Measurements from ENCODE around the gene CAMK2N1. TPM values are rescaled to one million over a fixed set of nuclear protein-coding genes. Genes with fewer than 3 reads are reported as not detected.
A peak's percentile ranks its signal among the peaks of the same experiment; 100 is the strongest.

The CAMK2N1 gene
- total and polyA plus RNA-seq, 2 of the 13 experiments (the other 11 are each of a cell fraction or from before 2014, with no cell fraction given) = 38.0 to 38.6 TPM

- BruUV-seq (replicated peaks) = no TSS peak
- peak overlapping the region; percentile 81 for H3K4me2 ChIP-seq (ENCODE audit: low read depth, low read length)
- H3K79me2 ChIP-seq (ENCODE audit: insufficient read depth, low read length) = peaks cover 61% of the 10 kb centered on the region
- peak overlapping the region; percentile 88 for H3K9ac ChIP-seq (ENCODE audit: insufficient read depth, low read depth, low read length)
- WGBS (ENCODE audit: low lambda C conversion rate) = 3% methylated on average over 4 of the region's 4 CpGs
- POLR2A ChIA-PET = interaction anchor here (1.3 to 3.1 kb wide), 5 partner anchors 10 to 154 kb away, joined by 4 to 24 read pairs (median 8); partner anchors contain the start of genes MUL1 and PINK1
- no peaks in the 10 kb centered on the region for H3K36me3 ChIP-seq (replicated peaks in 1 of 2; ENCODE audit: control insufficient read depth in 1 of 2, insufficient read depth in 2 of 2, low read length in 2 of 2)
- H3K4me3 ChIP-seq (replicated peaks in 1 of 3; ENCODE audit: insufficient read depth in 1 of 3, low read depth in 2 of 3, low read length in 3 of 3) = peak overlapping the region; percentile 46 to 70 (median 66)
- no peaks in the 10 kb centered on the region; a peak in 1 of 5 replicates for H3K27me3 ChIP-seq (ENCODE audit: control insufficient read depth in 1 of 2, insufficient read depth in 2 of 2, low read length in 2 of 2)
- DNase-seq (ENCODE audit: low spot score) (no peak), ATAC-seq (no peak), FAIRE-seq (no peak)
- CTCF ChIA-PET (ENCODE audit: low intra/inter-chr PET ratio, low total read pairs) = interaction anchor here (1.5 kb wide), 1 partner anchor 14 kb away, joined by 6 read pairs; no protein-coding TSS in a partner anchor
- peak overlapping the region; percentile 92 for H3K27ac ChIP-seq (ENCODE audit: extremely low read length, insufficient read depth, low read length)
- no peaks in the 10 kb centered on the region; the same call in 1 of the 2 replicates for H4K20me1 ChIP-seq (ENCODE audit: insufficient read depth, low read length)
- no peak overlapping the region for H2AFZ ChIP-seq (ENCODE audit: low read length)
- in situ Hi-C loops (cut with HindIII; ENCODE audit: extremely low pct_ligation_motif_present, low pct_unique_long_range_greater_than_20kb) (loop anchor here (5.0 kb wide), 1 partner anchor 553 kb away; no protein-coding TSS in a partner anchor), intact Hi-C loops (cut with micrococcal nuclease; ENCODE audit: unreplicated experiment) (loop anchor here (1.0 to 5.0 kb wide), 2 partner anchors 11 to 38 kb away; no protein-coding TSS in a partner anchor)
- H3K4me1 ChIP-seq (ENCODE audit: insufficient read depth, low read length) = peaks cover 74% of the 10 kb centered on the region
- H3K9me3 ChIP-seq (ENCODE audit: low read length) = no peaks in the 10 kb centered on the region
- no peak for TF ChIP-seq MZF1 (CRISPR knock-in tag; IDR thresholded peaks at IDR 0.05; ENCODE audit: borderline replicate concordance)
- no peak for TF ChIP-seq PRPF4 (IDR thresholded peaks at IDR 0.05; ENCODE audit: low read depth, low read length, poor library complexity, severe bottlenecking)
- TF ChIP-seq PLRG1 (conservative IDR thresholded peaks at IDR 0.05) = no peak
- no peak for TF ChIP-seq ZNF547 (CRISPR knock-in tag; IDR thresholded peaks at IDR 0.05)
- peak; percentile 65; the same call in 1 of the 2 replicates for TF ChIP-seq ZBTB3 (CRISPR knock-in tag; IDR thresholded peaks at IDR 0.05; ENCODE audit: borderline replicate concordance, low read depth)
- TF ChIP-seq ZNF180 (CRISPR knock-in tag; IDR thresholded peaks at IDR 0.05; ENCODE audit: borderline replicate concordance, low read depth) = no peak
- TF ChIP-seq ZNF782 (CRISPR knock-in tag; IDR thresholded peaks at IDR 0.05; ENCODE audit: borderline replicate concordance) = peak; percentile 66; the same call in 1 of the 2 replicates
- TF ChIP-seq RAD51 (IDR thresholded peaks at IDR 0.05; ENCODE audit: borderline replicate concordance) = no peak
- TF ChIP-seq ZNF205 (CRISPR knock-in tag; IDR thresholded peaks at IDR 0.05) = no peak
- no peak for TF ChIP-seq IRF9 (CRISPR knock-in tag; IDR thresholded peaks at IDR 0.05; ENCODE audit: borderline replicate concordance)
- TF ChIP-seq ZNF784 (CRISPR knock-in tag; IDR thresholded peaks at IDR 0.05; ENCODE audit: borderline replicate concordance) = no peak
- no peak for TF ChIP-seq ZNF138 (CRISPR knock-in tag; IDR thresholded peaks at IDR 0.05; ENCODE audit: low read depth)
- TF ChIP-seq THYN1 (CRISPR knock-in tag; IDR thresholded peaks at IDR 0.05; ENCODE audit: borderline replicate concordance, low read depth) = no peak
- TF ChIP-seq MYC (CRISPR knock-in tag; IDR thresholded peaks at IDR 0.05; ENCODE audit: borderline replicate concordance) = no peak
- TF ChIP-seq IRX3 (CRISPR knock-in tag; IDR thresholded peaks at IDR 0.05; ENCODE audit: borderline replicate concordance, low read depth) = no peak
- 0 out of 2 replicates have a peak, but pooled peaks have one; percentile 19 for TF ChIP-seq ZNF543 (CRISPR knock-in tag; IDR thresholded peaks at IDR 0.05)
- TF ChIP-seq PAWR (CRISPR knock-in tag; IDR thresholded peaks at IDR 0.05; ENCODE audit: borderline replicate concordance) = 0 out of 2 replicates have a peak, but pooled peaks have one; percentile 24
- no peak for TF ChIP-seq RNF219 (CRISPR knock-in tag; IDR thresholded peaks at IDR 0.05)
- no peak for TF ChIP-seq ZFP37 (CRISPR knock-in tag; IDR thresholded peaks at IDR 0.05; ENCODE audit: borderline replicate concordance)
- 0 out of 2 replicates have a peak, but pooled peaks have one; percentile 46 for TF ChIP-seq ZFP82 (CRISPR knock-in tag; IDR thresholded peaks at IDR 0.05; ENCODE audit: borderline replicate concordance)
Measured at GRCh38 chr1:20479840-20480239, 6.2 kb downstream of the CAMK2N1 start.
